Left ventricle myocardium inferior (tissue), 1 donor: ENCODE data around the gene MOB3A. TPM values are rescaled to one million over a fixed set of nuclear protein-coding genes. Genes with fewer than 3 reads are reported as not detected.

Source experiments
- DNase-seq: peaks from one replicate; pipeline ENCODE4 v3.0.0-alpha.2; 2020
- H3K27ac ChIP-seq: fragments of 200-600 bp; replicated peaks from 2 replicates; pipeline ENCODE4 v1.8.0; 2021
- H3K27me3 ChIP-seq: fragments of 200-600 bp; 2 replicates; pipeline ENCODE4 v1.8.0; 2021; ENCODE audit warnings: low read depth
- H3K36me3 ChIP-seq: fragments of 200-600 bp; 2 replicates; pipeline ENCODE4 v1.8.0; 2021
- H3K4me1 ChIP-seq: fragments of 200-600 bp; 2 replicates; pipeline ENCODE4 v1.8.0; 2021
- H3K4me3 ChIP-seq: fragments of 200-600 bp; 2 replicates; pipeline ENCODE4 v1.8.0; 2021; ENCODE audit warnings: mild to moderate bottlenecking, moderate library complexity
- H3K9me3 ChIP-seq: fragments of 200-600 bp; replicated peaks from 2 replicates; pipeline ENCODE4 v1.8.0; 2021
- CTCF ChIP-seq: fragments of 200-600 bp; IDR thresholded peaks from 2 replicates; pipeline ENCODE4 v1.8.0; 2021; ENCODE audit warnings: antibody characterized with exemption, mild to moderate bottlenecking, borderline replicate concordance
- intact Hi-C: fragments of 100-400 bp; cut with micrococcal nuclease; formaldehyde crosslinking; loops from one replicate; pipeline ENCODE4 v1.11.0; 2022
- total RNA-seq: library from RNA; stranded (reverse); fragmentation: NEBNext Ultra II Directional; extraction: Animal tissue kit (Norgen Biotek cat#: 25700); gene quantifications from one replicate; pipeline ENCODE4 v1.2.1, GENCODE V29; 2021
- donor health status: DM: no; HTN: yes; CAD: no; lungs with severe emphysema.

Gene MOB3A
- total RNA-seq, 1 donor from 2014 or later = 16.1 TPM

- intact Hi-C loops = no loop called here
- no peak for TF ChIP-seq CTCF
- no peak for DNase-seq
These were observed 21.3 kb upstream of the MOB3A start for GRCh38 chr19:2117215-2117960.

GRCh38 chr19:2116507-2116906 lies 20.4 kb upstream of the MOB3A start:
- Histone ChIP-seq H3K27ac (no peak overlapping the region), H3K36me3 (peaks cover 100% of the 10 kb centered on the region), H3K27me3 (no peaks in the 10 kb centered on the region), H3K4me1 (peaks cover 17% of the 10 kb centered on the region), H3K4me3 (no peak overlapping the region), H3K9me3 (no peaks in the 10 kb centered on the region)
- intact Hi-C loops = no loop called here
- TF ChIP-seq CTCF = no peak
- no peak for DNase-seq

More at GRCh38 chr19:2117215-2117960, 21.3 kb upstream of the MOB3A start:
- Histone ChIP-seq H3K9me3 (no peaks in the 10 kb centered on the region), H3K27ac (no peak overlapping the region), H3K36me3 (peaks cover 100% of the 10 kb centered on the region), H3K4me3 (no peak overlapping the region), H3K4me1 (peaks cover 17% of the 10 kb centered on the region), H3K27me3 (no peaks in the 10 kb centered on the region)

GRCh38 chr19:2115911-2116426 lies 19.8 kb upstream of the MOB3A start:
- no peaks in the 10 kb centered on the region for H3K9me3 ChIP-seq
- peaks cover 17% of the 10 kb centered on the region for H3K4me1 ChIP-seq
- no peak for TF ChIP-seq CTCF
- DNase-seq = no peak
- H3K27ac ChIP-seq = no peak overlapping the region
- H3K4me3 ChIP-seq = no peak overlapping the region
- H3K36me3 ChIP-seq = peaks cover 100% of the 10 kb centered on the region
- intact Hi-C loops = no loop called here
- no peaks in the 10 kb centered on the region for H3K27me3 ChIP-seq

GRCh38 chr19:2115324-2115723 lies 19.2 kb upstream of the MOB3A start:
- H3K4me1 ChIP-seq = peaks cover 17% of the 10 kb centered on the region
- H3K27me3 ChIP-seq = no peaks in the 10 kb centered on the region
- intact Hi-C loops = no loop called here
- no peak for DNase-seq
- H3K36me3 ChIP-seq = peaks cover 100% of the 10 kb centered on the region
- no peak for TF ChIP-seq CTCF
- H3K9me3 ChIP-seq = no peaks in the 10 kb centered on the region
- no peak overlapping the region for H3K27ac ChIP-seq
- no peak overlapping the region for H3K4me3 ChIP-seq

GRCh38 chr19:2114821-2115220 lies 18.7 kb upstream of the MOB3A start:
- DNase-seq = no peak
- intact Hi-C loops = no loop called here
- Histone ChIP-seq H3K36me3 (peaks cover 100% of the 10 kb centered on the region), H3K4me1 (peaks cover 17% of the 10 kb centered on the region), H3K4me3 (no peak overlapping the region), H3K27me3 (no peaks in the 10 kb centered on the region), H3K9me3 (no peaks in the 10 kb centered on the region), H3K27ac (no peak overlapping the region)
- TF ChIP-seq CTCF = no peak
